ENCODE measurements around the gene C18orf32. TPM values are rescaled to one million over a fixed set of nuclear protein-coding genes. Genes with fewer than 3 reads are reported as not detected.

C18orf32 gene
- total RNA-seq, 6 experiments from 2014 or later, result 29.8 to 44.5 (median 32.4) TPM

GRCh38 chr18:49472459-49472858 is 14.6 kb downstream of the C18orf32 start:
- H3K27ac Mint-ChIP-seq, result no peak overlapping the region
- no peaks in the 10 kb centered on the region for H3K9me3 Mint-ChIP-seq
- H3K27me3 Mint-ChIP-seq (ENCODE audit: insufficient read depth), result peaks cover 2% of the 10 kb centered on the region
- no peak overlapping the region for H3K4me3 Mint-ChIP-seq
- H3K36me3 Mint-ChIP-seq (ENCODE audit: low read depth), result no peaks in the 10 kb centered on the region
- DNase-seq, result no peak
- no peak for TF ChIP-seq CTCF (IDR thresholded peaks at IDR 0.05)
- peaks cover 10% of the 10 kb centered on the region for H3K4me1 Mint-ChIP-seq (ENCODE audit: low read depth)

GRCh38 chr18:49471532-49471931 is 15.5 kb downstream of the C18orf32 start:
- H3K27me3 Mint-ChIP-seq (ENCODE audit: insufficient read depth), result peaks cover 2% of the 10 kb centered on the region
- no peaks in the 10 kb centered on the region for H3K36me3 Mint-ChIP-seq (ENCODE audit: low read depth)
- no peak for DNase-seq
- no peak for TF ChIP-seq CTCF (IDR thresholded peaks at IDR 0.05)
- H3K4me3 Mint-ChIP-seq, result no peak overlapping the region
- H3K27ac Mint-ChIP-seq, result no peak overlapping the region
- H3K9me3 Mint-ChIP-seq, result no peaks in the 10 kb centered on the region
- H3K4me1 Mint-ChIP-seq (ENCODE audit: low read depth), result peaks cover 1% of the 10 kb centered on the region

GRCh38 chr18:49467599-49467998 is 19.4 kb downstream of the C18orf32 start:
- H3K27ac Mint-ChIP-seq, result no peak overlapping the region
- H3K27me3 Mint-ChIP-seq (ENCODE audit: insufficient read depth), result peaks cover 2% of the 10 kb centered on the region
- H3K36me3 Mint-ChIP-seq (ENCODE audit: low read depth), result no peaks in the 10 kb centered on the region
- H3K9me3 Mint-ChIP-seq, result no peaks in the 10 kb centered on the region
- no peak for DNase-seq
- TF ChIP-seq CTCF (IDR thresholded peaks at IDR 0.05), result no peak
- H3K4me3 Mint-ChIP-seq, result no peak overlapping the region
- H3K4me1 Mint-ChIP-seq (ENCODE audit: low read depth), result peaks cover 12% of the 10 kb centered on the region; the same call in 1 of the 2 replicates

GRCh38 chr18:49467019-49467563 is 19.9 kb downstream of the C18orf32 start:
- no peaks in the 10 kb centered on the region for H3K9me3 Mint-ChIP-seq
- no peak overlapping the region for H3K27ac Mint-ChIP-seq
- peaks cover 12% of the 10 kb centered on the region; the same call in 1 of the 2 replicates for H3K4me1 Mint-ChIP-seq (ENCODE audit: low read depth)
- H3K36me3 Mint-ChIP-seq (ENCODE audit: low read depth), result no peaks in the 10 kb centered on the region
- DNase-seq, result no peak
- H3K27me3 Mint-ChIP-seq (ENCODE audit: insufficient read depth), result peaks cover 2% of the 10 kb centered on the region
- TF ChIP-seq CTCF (IDR thresholded peaks at IDR 0.05), result no peak
- H3K4me3 Mint-ChIP-seq, result no peak overlapping the region

- H3K27ac Mint-ChIP-seq, result no peak overlapping the region
- peaks cover 18% of the 10 kb centered on the region for H3K4me1 Mint-ChIP-seq (ENCODE audit: low read depth)
- peak; percentile 12 for DNase-seq
- H3K27me3 Mint-ChIP-seq (ENCODE audit: insufficient read depth), result peaks cover 4% of the 10 kb centered on the region
- TF ChIP-seq CTCF (IDR thresholded peaks at IDR 0.05), result no peak; the same call in 1 of the 2 replicates
- no peaks in the 10 kb centered on the region for H3K9me3 Mint-ChIP-seq
- no peaks in the 10 kb centered on the region for H3K36me3 Mint-ChIP-seq (ENCODE audit: low read depth)
- no peak overlapping the region for H3K4me3 Mint-ChIP-seq
These were observed 22.1 kb downstream of the C18orf32 start for GRCh38 chr18:49464718-49465598.
